ENCODE measurements around the gene MAGI2. TPM values are rescaled to one million over a fixed set of nuclear protein-coding genes. Genes with fewer than 3 reads are reported as not detected.

Gene MAGI2
- total and polyA plus RNA-seq, 2 donors (not counting 3 experiments of a cell fraction or from before 2014, with no cell fraction given): 0.28 to 6.0 TPM

DNA sequence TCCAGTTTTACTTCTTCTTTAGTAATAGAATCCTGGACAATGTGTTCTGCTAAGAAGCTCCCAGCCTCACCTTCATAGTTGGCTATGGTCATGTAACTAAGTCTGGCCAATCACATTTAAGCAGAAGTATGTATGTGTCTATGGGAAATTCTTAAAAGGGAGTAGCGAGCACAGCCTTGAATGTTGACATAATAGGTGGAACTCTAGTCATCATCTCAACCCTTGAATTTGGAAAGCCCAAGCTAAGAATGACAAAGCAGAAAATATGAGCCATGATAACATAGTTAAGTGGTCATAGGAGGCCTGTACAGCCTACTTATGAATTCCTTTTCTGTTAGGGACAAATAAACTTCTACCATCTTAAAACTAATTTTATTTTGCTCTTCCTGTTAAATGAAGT lies 134.1 kb downstream of the MAGI2 start:
- no TSS peak for BruUV-seq (replicated peaks)
- no peaks in the 10 kb centered on the region for H3K36me3 ChIP-seq (ENCODE audit: control insufficient read depth in 2 of 2, extremely low read depth in 1 of 2, insufficient read depth in 2 of 2, low read length in 2 of 2)
- no peak for DNase-seq (ENCODE audit: low read depth, low spot score)
- POLR2A ChIA-PET: no interaction called here
- H3K4me1 ChIP-seq (ENCODE audit: control insufficient read depth, extremely low read depth, insufficient read depth, low read length): peaks cover 8% of the 10 kb centered on the region
- dilution Hi-C loops (cut with MboI; ENCODE audit: extremely low pct_ligation_motif_present, low sequenced_read_pairs) (no loop called here), intact Hi-C loops (cut with micrococcal nuclease) (loop anchor here (5.0 kb wide), 1 partner anchor 118 kb away; no protein-coding TSS in a partner anchor)
- no peaks in the 10 kb centered on the region for H3K27me3 ChIP-seq (ENCODE audit: control insufficient read depth in 2 of 2, insufficient read depth in 2 of 2, low read length in 2 of 2)
- CTCF ChIA-PET: no interaction called here
- no peaks in the 10 kb centered on the region for H3K9me1 ChIP-seq (replicated peaks; ENCODE audit: control insufficient read depth, extremely low read depth, insufficient read depth, low read length)
- TF ChIP-seq GATA2 (IDR thresholded peaks at IDR 0.05; ENCODE audit: insufficient read depth, insufficient read length, low read depth, low read length) (no peak), POLR2A (IDR thresholded peaks at IDR 0.05; ENCODE audit: low read depth, low read length) (no peak), EZH2 (IDR thresholded peaks at IDR 0.05; ENCODE audit: borderline replicate concordance, low read depth, low read length, severe bottlenecking) (no peak), JUN (IDR thresholded peaks at IDR 0.05; ENCODE audit: borderline replicate concordance, insufficient read depth, insufficient read length, low read depth) (no peak), MYC (IDR thresholded peaks at IDR 0.05; ENCODE audit: low read depth, low read length) (no peak), POLR2AphosphoS5 (IDR thresholded peaks at IDR 0.05; ENCODE audit: insufficient read depth, low read depth, low read length) (no peak), FOS (IDR thresholded peaks at IDR 0.05; ENCODE audit: borderline replicate concordance, insufficient read depth, low read length) (no peak)
- TF ChIP-seq, protein P1, sequence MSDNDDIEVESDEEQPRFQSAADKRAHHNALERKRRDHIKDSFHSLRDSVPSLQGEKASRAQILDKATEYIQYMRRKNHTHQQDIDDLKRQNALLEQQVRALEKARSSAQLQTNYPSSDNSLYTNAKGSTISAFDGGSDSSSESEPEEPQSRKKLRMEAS (IDR thresholded peaks at IDR 0.05; ENCODE audit: insufficient read depth, insufficient read length): no peak
- TF ChIP-seq, protein P2, sequence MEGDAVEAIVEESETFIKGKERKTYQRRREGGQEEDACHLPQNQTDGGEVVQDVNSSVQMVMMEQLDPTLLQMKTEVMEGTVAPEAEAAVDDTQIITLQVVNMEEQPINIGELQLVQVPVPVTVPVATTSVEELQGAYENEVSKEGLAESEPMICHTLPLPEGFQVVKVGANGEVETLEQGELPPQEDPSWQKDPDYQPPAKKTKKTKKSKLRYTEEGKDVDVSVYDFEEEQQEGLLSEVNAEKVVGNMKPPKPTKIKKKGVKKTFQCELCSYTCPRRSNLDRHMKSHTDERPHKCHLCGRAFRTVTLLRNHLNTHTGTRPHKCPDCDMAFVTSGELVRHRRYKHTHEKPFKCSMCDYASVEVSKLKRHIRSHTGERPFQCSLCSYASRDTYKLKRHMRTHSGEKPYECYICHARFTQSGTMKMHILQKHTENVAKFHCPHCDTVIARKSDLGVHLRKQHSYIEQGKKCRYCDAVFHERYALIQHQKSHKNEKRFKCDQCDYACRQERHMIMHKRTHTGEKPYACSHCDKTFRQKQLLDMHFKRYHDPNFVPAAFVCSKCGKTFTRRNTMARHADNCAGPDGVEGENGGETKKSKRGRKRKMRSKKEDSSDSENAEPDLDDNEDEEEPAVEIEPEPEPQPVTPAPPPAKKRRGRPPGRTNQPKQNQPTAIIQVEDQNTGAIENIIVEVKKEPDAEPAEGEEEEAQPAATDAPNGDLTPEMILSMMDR (IDR thresholded peaks at IDR 0.05; ENCODE audit: extremely low read depth in 1 of 2, insufficient read depth in 1 of 2, low read depth in 1 of 2, low read length in 2 of 2): no peak
- no peak for FAIRE-seq
- no peak overlapping the region for H3K9ac ChIP-seq (replicated peaks; ENCODE audit: extremely low read depth, insufficient read depth, low read length)
- H3K9me3 ChIP-seq (replicated peaks; ENCODE audit: control insufficient read depth, insufficient read depth, low read length): no peaks in the 10 kb centered on the region
- no peak overlapping the region for H2AFZ ChIP-seq (ENCODE audit: low read depth, low read length)
- H4K20me1 ChIP-seq (replicated peaks; ENCODE audit: control insufficient read depth, extremely low read depth, insufficient read depth, low read length): no peaks in the 10 kb centered on the region
- no peak overlapping the region for H3K4me2 ChIP-seq (ENCODE audit: insufficient read depth, low read length)
- no peaks in the 10 kb centered on the region for H3K79me2 ChIP-seq (ENCODE audit: control insufficient read depth, insufficient read depth, low read length)
- no peak overlapping the region for H3K27ac ChIP-seq (ENCODE audit: insufficient read depth, low read depth, low read length)
- H3K4me3 ChIP-seq (replicated peaks in 1 of 3; ENCODE audit: insufficient read depth in 1 of 3, low read depth in 1 of 3, low read length in 3 of 3): no peak overlapping the region
